ENCODE results near the gene NPSR1. TPM values are rescaled to one million over a fixed set of nuclear protein-coding genes. Genes with fewer than 3 reads are reported as not detected.
"Not testable (repeated sequence)": the region's sequence is repeated elsewhere in the genome, so short reads cannot be mapped to it uniquely, and the experiment has no call there.

NPSR1 gene
- total and polyA plus RNA-seq, 11 donors = not detected

- no peak for DNase-seq
- 75 to 80% (median 80%) methylated on average over 6 of the region's 6 CpGs for WGBS, 4 donors
- no peak overlapping the region for H3K4me3 ChIP-seq
- intact Hi-C loops (cut with DNase I) = no loop called here
- H3K27me3 ChIP-seq = no peaks in the 10 kb centered on the region
- TF ChIP-seq POLR2A (IDR thresholded peaks at IDR 0.05) (no peak), CTCF (IDR thresholded peaks at IDR 0.05) (no peak)
- no peaks in the 10 kb centered on the region for H3K4me1 ChIP-seq
- no peak overlapping the region for H3K27ac ChIP-seq
- H3K36me3 ChIP-seq = no peaks in the 10 kb centered on the region
- peaks cover 0 to 9% (median 0%) of the 10 kb centered on the region in 12 donors for H3K9me3 ChIP-seq
- ATAC-seq = no peak
Observed at GRCh38 chr7:34869057-34869456, 211.0 kb downstream of the NPSR1 start.

GRCh38 chr7:34870041-34870440, 212.0 kb downstream of the NPSR1 start:
- H3K27me3 ChIP-seq; H3K27ac ChIP-seq; H3K4me3 ChIP-seq; H3K4me1 ChIP-seq; H3K9me3 ChIP-seq; ATAC-seq; H3K36me3 ChIP-seq; intact Hi-C loops (cut with DNase I); DNase-seq: not testable (repeated sequence)
- 81 to 92% (median 87%) methylated on average over 2 of the region's 2 CpGs for WGBS, 4 donors

GRCh38 chr7:34874329-34874728, 216.3 kb downstream of the NPSR1 start:
- H3K4me3 ChIP-seq; intact Hi-C loops (cut with DNase I); ATAC-seq; H3K9me3 ChIP-seq; DNase-seq; H3K27ac ChIP-seq; H3K4me1 ChIP-seq; H3K27me3 ChIP-seq; H3K36me3 ChIP-seq: not testable (repeated sequence)
- WGBS, 4 donors = 92 to 96% (median 94%) methylated on average over 4 of the region's 4 CpGs

- H3K4me1 ChIP-seq = no peaks in the 10 kb centered on the region
- intact Hi-C loops (cut with DNase I) = no loop called here
- no peaks in the 10 kb centered on the region for H3K27me3 ChIP-seq
- no peak for ATAC-seq
- WGBS, 4 donors = 77 to 84% (median 80%) methylated on average over 4 to 5 of the region's 5 CpGs
- peaks cover 0 to 9% (median 0%) of the 10 kb centered on the region in 12 donors for H3K9me3 ChIP-seq
- H3K36me3 ChIP-seq = no peaks in the 10 kb centered on the region
- no peak for DNase-seq
- no peak overlapping the region for H3K27ac ChIP-seq
- TF ChIP-seq POLR2A (IDR thresholded peaks at IDR 0.05) (no peak), CTCF (IDR thresholded peaks at IDR 0.05) (no peak)
- H3K4me3 ChIP-seq = no peak overlapping the region
Observed at GRCh38 chr7:34875481-34875880, 217.5 kb downstream of the NPSR1 start.

GRCh38 chr7:34878944-34879735, 221.1 kb downstream of the NPSR1 start:
- WGBS, 4 donors = 65 to 73% (median 71%) methylated on average over 7 to 8 of the region's 8 CpGs
- H3K36me3 ChIP-seq; ATAC-seq; DNase-seq; H3K27ac ChIP-seq; intact Hi-C loops (cut with DNase I); H3K4me1 ChIP-seq; H3K27me3 ChIP-seq; H3K4me3 ChIP-seq: not testable (repeated sequence)
- peaks cover 0 to 15% (median 9%) of the 10 kb centered on the region in 12 donors for H3K9me3 ChIP-seq

- intact Hi-C loops (cut with DNase I) = no loop called here
- no peak overlapping the region for H3K27ac ChIP-seq
- no peak overlapping the region for H3K4me3 ChIP-seq
- no peaks in the 10 kb centered on the region for H3K36me3 ChIP-seq
- H3K9me3 ChIP-seq = peaks cover 0 to 17% (median 9%) of the 10 kb centered on the region in 12 donors
- no peak for TF ChIP-seq POLR2A (IDR thresholded peaks at IDR 0.05)
- no peak for TF ChIP-seq CTCF (IDR thresholded peaks at IDR 0.05)
- ATAC-seq (no peak), DNase-seq (no peak)
- no peaks in the 10 kb centered on the region for H3K27me3 ChIP-seq
- 47 to 59% (median 51%) methylated on average over 2 of the region's 2 CpGs for WGBS, 4 donors
- no peaks in the 10 kb centered on the region for H3K4me1 ChIP-seq
Observed at GRCh38 chr7:34879871-34880270, 221.9 kb downstream of the NPSR1 start.

- H3K36me3 ChIP-seq; H3K27me3 ChIP-seq; H3K4me1 ChIP-seq; H3K27ac ChIP-seq; ATAC-seq; H3K4me3 ChIP-seq; intact Hi-C loops (cut with DNase I); DNase-seq: not testable (repeated sequence)
- 88 to 95% (median 91%) methylated on average over 1 of the region's 1 CpG for WGBS, 4 donors
- peaks cover 0 to 17% (median 10%) of the 10 kb centered on the region in 12 donors for H3K9me3 ChIP-seq
Observed at GRCh38 chr7:34883855-34884254, 225.8 kb downstream of the NPSR1 start.

All from heart left ventricle (tissue), 16 donors.